ENCODE results near the gene TTLL13. TPM values are rescaled to one million over a fixed set of nuclear protein-coding genes. Genes with fewer than 3 reads are reported as not detected.

TTLL13 gene
- total and polyA plus RNA-seq, 3 donors from 2014 or later, result 6.8 to 30.3 (median 18.0) TPM

DNA sequence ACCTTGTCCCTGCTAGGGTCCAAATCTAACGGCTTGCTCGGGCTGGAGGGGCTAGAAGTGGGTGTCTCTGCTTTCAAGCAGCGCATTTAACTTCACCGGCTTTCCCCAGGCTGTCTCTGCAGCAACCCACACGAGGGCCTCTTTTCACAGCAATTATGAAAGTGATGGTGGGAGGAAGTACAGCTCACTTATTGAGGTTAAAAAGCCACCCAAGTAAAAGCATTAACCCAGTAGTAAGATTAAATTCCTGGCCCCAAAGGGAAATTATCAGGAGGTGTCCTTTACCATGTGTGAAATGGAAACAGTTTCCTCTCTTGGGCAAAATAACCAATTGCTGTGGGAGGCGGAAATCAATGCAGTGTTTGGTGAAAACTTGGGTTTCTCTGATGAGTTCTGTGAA is 57.2 kb downstream of the TTLL13 start:
- H3K27me3 ChIP-seq, result no peaks in the 10 kb centered on the region
- intact Hi-C loops (cut with DNase I; ENCODE audit: low total_unique reads), result no loop called here
- no peak for DNase-seq
- H3K4me3 ChIP-seq, result no peak overlapping the region
- no peak overlapping the region for H3K27ac ChIP-seq
- peaks cover 4% of the 10 kb centered on the region for H3K4me1 ChIP-seq
- no peaks in the 10 kb centered on the region for H3K9me3 ChIP-seq
- TF ChIP-seq POLR2A (IDR thresholded peaks at IDR 0.05), result no peak
- TF ChIP-seq, protein P1, sequence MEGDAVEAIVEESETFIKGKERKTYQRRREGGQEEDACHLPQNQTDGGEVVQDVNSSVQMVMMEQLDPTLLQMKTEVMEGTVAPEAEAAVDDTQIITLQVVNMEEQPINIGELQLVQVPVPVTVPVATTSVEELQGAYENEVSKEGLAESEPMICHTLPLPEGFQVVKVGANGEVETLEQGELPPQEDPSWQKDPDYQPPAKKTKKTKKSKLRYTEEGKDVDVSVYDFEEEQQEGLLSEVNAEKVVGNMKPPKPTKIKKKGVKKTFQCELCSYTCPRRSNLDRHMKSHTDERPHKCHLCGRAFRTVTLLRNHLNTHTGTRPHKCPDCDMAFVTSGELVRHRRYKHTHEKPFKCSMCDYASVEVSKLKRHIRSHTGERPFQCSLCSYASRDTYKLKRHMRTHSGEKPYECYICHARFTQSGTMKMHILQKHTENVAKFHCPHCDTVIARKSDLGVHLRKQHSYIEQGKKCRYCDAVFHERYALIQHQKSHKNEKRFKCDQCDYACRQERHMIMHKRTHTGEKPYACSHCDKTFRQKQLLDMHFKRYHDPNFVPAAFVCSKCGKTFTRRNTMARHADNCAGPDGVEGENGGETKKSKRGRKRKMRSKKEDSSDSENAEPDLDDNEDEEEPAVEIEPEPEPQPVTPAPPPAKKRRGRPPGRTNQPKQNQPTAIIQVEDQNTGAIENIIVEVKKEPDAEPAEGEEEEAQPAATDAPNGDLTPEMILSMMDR (IDR thresholded peaks at IDR 0.05), result no peak
- no peaks in the 10 kb centered on the region for H3K36me3 ChIP-seq (ENCODE audit: low read depth, missing control alignments)
- WGBS, 2 donors, result 51 to 54% methylated on average over 6 of the region's 6 CpGs

DNA sequence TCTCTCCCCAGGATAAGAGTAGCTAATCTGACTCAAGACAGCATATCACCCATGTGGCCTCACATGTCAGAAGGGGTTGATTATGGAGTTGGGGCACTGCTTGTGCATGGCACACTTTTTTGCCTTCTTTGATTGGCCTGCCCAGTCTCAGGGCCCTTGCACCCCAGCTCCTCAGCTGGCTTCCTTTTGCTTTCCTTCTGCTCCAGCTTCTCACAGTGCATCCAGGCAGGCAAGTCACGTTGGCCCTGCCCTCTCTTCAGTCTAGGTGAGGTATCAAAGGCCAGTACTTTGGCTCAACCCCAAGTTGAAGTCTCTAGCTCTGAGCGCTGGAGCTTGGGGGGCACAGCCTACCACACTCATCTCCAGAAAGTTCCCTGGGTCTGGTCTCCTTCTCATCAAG is 58.3 kb downstream of the TTLL13 start:
- no peaks in the 10 kb centered on the region for H3K9me3 ChIP-seq
- peaks cover 4% of the 10 kb centered on the region for H3K4me1 ChIP-seq
- TF ChIP-seq, protein P1 (IDR thresholded peaks at IDR 0.05), result no peak
- TF ChIP-seq POLR2A (IDR thresholded peaks at IDR 0.05), result no peak
- no peaks in the 10 kb centered on the region for H3K27me3 ChIP-seq
- no peaks in the 10 kb centered on the region for H3K36me3 ChIP-seq (ENCODE audit: low read depth, missing control alignments)
- H3K4me3 ChIP-seq, result no peak overlapping the region
- H3K27ac ChIP-seq, result no peak overlapping the region
- intact Hi-C loops (cut with DNase I; ENCODE audit: low total_unique reads), result no loop called here
- WGBS, 2 donors, result 90 to 100% methylated on average over 2 of the region's 2 CpGs
- no peak for DNase-seq

DNA sequence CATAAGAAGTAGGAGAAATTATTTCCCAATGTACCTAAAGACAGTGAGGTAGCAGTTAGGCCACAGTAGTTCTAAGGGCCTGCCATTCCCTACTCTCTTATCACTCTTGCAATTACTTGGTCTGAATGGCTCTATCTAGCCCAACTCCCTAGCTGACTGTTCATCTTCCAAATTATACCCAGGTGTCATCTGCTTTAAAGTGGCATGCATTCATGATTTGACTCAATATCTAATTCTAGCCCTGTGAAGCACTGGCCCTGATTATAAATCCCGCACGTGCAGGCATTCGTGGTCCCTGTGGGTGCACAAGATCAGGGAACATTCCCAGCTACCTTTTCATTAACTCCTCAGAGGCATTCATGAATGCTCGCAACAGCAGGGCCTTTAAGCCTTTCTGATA is 59.7 kb downstream of the TTLL13 start:
- no peak for TF ChIP-seq POLR2A (IDR thresholded peaks at IDR 0.05)
- TF ChIP-seq, protein P1 (IDR thresholded peaks at IDR 0.05), result no peak
- peaks cover 4% of the 10 kb centered on the region for H3K4me1 ChIP-seq
- no peak overlapping the region for H3K4me3 ChIP-seq
- H3K27ac ChIP-seq, result no peak overlapping the region
- H3K9me3 ChIP-seq, result no peaks in the 10 kb centered on the region
- 86 to 89% methylated on average over 4 of the region's 4 CpGs for WGBS, 2 donors
- intact Hi-C loops (cut with DNase I; ENCODE audit: low total_unique reads), result no loop called here
- H3K27me3 ChIP-seq, result no peaks in the 10 kb centered on the region
- DNase-seq, result no peak
- H3K36me3 ChIP-seq (ENCODE audit: low read depth, missing control alignments), result no peaks in the 10 kb centered on the region

Small RNA genes within 50 kb of the gene (small RNA-seq; reads per million reads assigned to genes)
- gene AC091167.3 (0 reads per million in 2 donors), gene RN7SL736P (0 to 0.55 reads per million in 2 donors)

Other genes with a start within 250 kb of the TTLL13 start
- gene ZNF710, start 248.2 kb upstream of the TTLL13 start, total RNA-seq, result 1 to 10 TPM; 7.8 to 9.4 TPM
- 5.7 TPM for gene ZNF710, start 248.2 kb upstream of the TTLL13 start, polyA plus RNA-seq (ENCODE audit: insufficient read depth, low read depth, low replicate concordance)
- gene IDH2, start 147.1 kb upstream of the TTLL13 start, total RNA-seq, result 10 to 100 TPM; 13.1 to 17.7 TPM
- gene IDH2, start 147.1 kb upstream of the TTLL13 start, polyA plus RNA-seq (ENCODE audit: insufficient read depth, low read depth, low replicate concordance), result 23.5 TPM
- 10 to 100 TPM; 59.4 to 78.3 TPM for gene SEMA4B, start 48.2 kb upstream of the TTLL13 start, total RNA-seq
- gene SEMA4B, start 48.2 kb upstream of the TTLL13 start, polyA plus RNA-seq (ENCODE audit: insufficient read depth, low read depth, low replicate concordance), result 22.2 TPM
- 10 to 100 TPM; 50.8 to 78.0 TPM for gene CIB1, start 15.6 kb upstream of the TTLL13 start, total RNA-seq
- 138 TPM for gene CIB1, start 15.6 kb upstream of the TTLL13 start, polyA plus RNA-seq (ENCODE audit: insufficient read depth, low read depth, low replicate concordance)
- 10 to 100 TPM in 1 of 2 donors, 1 to 10 TPM in 1; 6.2 to 16.1 TPM for gene GDPGP1, start 15.3 kb upstream of the TTLL13 start, total RNA-seq
- gene GDPGP1, start 15.3 kb upstream of the TTLL13 start, polyA plus RNA-seq (ENCODE audit: insufficient read depth, low read depth, low replicate concordance), result 8.9 TPM
- gene NGRN, start 16.1 kb downstream of the TTLL13 start, total RNA-seq, result 10 to 100 TPM; 86.1 to 95.6 TPM
- gene NGRN, start 16.1 kb downstream of the TTLL13 start, polyA plus RNA-seq (ENCODE audit: insufficient read depth, low read depth, low replicate concordance), result 82.9 TPM
- gene ZNF774, start 102.7 kb downstream of the TTLL13 start, total RNA-seq, result 1 to 10 TPM; 2.5 to 8.7 TPM
- gene ZNF774, start 102.7 kb downstream of the TTLL13 start, polyA plus RNA-seq (ENCODE audit: insufficient read depth, low read depth, low replicate concordance), result 5.6 TPM
- gene IQGAP1, start 138.7 kb downstream of the TTLL13 start, total RNA-seq, result 100 to 1,000 TPM in 1 of 2 donors, 10 to 100 TPM in 1; 86.9 to 102 TPM
- 44.4 TPM for gene IQGAP1, start 138.7 kb downstream of the TTLL13 start, polyA plus RNA-seq (ENCODE audit: insufficient read depth, low read depth, low replicate concordance)